Stimulated activated CD4-positive, alpha-beta T cell treated with anti-CD3 and anti-CD28 coated beads, TNF-alpha, amount 100 ng/mL, for 4 hours (primary cell): ENCODE results near the gene MRPL42.

ENCODE experiments used
- DNase-seq, 3 experiments: peaks; one replicate each; pipeline ENCODE4 v3.0.0-alpha.2; 2020; ENCODE audit warnings: low read depth in 3 of 3

Gene MRPL42

DNA sequence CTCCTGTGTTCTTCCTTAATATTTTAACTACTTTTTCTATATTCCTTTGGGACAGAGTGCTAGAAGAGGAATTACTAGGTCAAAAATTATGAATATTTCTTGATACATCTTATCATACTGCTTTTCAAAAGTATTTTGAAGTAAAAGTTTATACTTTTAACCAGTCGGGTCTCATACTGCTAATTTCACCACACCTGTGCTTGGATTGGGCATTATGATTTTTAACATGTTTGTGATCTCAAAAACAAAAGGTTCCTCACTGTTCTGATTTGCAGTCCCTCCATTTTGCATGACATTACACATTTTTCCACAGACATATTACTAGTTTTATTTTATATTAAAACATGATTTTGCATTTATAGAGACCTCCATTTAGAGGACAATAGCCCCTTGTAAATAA is 32.9 kb downstream of the MRPL42 start:
- no peak for DNase-seq

DNA sequence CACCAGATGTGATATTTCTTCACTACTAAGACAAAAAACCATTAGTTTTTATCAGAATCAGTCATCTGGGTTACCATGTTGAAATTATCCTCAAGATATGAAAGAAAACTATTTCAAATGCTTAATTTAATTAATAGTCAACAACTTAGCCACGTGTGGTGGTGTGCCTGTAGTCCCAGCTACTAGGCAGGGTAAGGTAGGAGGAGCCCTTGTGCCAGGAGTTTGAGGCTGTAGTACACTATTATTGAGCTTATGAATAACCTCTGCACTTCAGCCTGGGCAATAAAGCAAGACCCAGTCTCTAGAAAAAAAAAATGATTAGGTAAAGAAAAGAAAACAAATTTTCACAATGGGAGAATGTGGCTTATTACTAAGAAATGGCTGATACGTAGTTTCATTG is 33.4 kb downstream of the MRPL42 start:
- no peak for DNase-seq

- DNase-seq: peak; percentile 17 to 50 (median 28)
These were observed 35.7 kb downstream of the MRPL42 start for GRCh38 chr12:93502802-93503623.

DNA sequence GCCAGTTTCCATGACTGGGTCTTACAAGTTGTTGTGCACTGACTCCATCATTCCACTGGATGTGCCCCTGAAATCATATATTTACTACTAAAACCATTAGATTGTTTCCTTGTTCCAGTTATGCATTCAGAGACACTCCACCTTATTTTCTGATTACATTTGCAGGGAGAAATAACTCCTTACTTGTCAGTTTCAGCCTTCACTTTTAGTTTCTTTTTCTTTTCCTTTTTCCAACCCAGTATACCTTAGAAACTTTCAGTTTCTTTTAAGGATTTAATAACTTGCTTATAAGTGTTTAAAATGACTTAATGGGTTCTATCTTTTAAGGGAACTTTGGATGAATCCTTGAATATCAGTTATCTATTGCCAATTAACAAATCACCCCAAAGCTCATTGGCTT is 39.9 kb downstream of the MRPL42 start:
- no peak for DNase-seq

DNA sequence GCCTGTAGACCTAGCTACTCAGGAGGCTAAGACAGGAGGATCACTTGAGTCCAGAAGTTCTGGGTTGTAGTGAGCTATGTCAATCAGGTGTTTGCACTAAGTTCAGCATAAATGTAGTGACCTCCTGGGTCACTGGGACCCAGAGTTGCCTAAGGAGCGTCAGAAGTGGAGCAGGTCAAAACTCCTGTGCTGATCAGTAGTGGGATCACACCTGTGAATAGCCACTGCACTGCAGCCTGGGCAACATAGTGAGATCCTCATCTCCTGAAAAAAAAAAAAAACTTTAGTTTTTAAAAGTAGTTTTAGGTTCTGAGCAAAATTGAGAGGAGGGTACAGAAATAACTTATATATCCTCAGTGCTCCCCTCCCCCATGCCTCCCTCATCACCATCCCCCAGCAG is 42.2 kb downstream of the MRPL42 start:
- no peak for DNase-seq

GRCh38 chr12:93514853-93515252 is 47.5 kb downstream of the MRPL42 start:
- DNase-seq: no peak

GRCh38 chr12:93518725-93519124 is 51.4 kb downstream of the MRPL42 start:
- no peak for DNase-seq

- DNase-seq: no peak
These were observed 52.5 kb downstream of the MRPL42 start for GRCh38 chr12:93519859-93520258.

DNA sequence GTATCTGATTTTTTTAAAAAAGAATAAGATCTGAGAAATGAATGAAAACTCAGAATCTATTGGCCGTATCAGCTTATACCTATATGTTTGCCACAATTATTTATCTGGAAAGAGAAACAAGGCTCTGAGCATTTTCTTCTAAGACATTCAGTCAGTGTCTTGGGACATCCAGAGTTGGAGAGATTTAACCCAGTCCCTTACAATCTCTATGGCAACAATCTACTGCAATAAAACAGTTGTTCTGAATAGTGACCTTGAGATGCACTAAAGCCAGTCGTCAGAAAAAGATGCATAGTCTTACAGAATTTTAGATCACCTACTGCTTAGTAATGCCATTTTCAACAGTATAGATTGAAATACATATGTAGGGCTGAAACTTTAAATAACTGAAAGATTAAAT is 53.1 kb downstream of the MRPL42 start:
- no peak for DNase-seq

- DNase-seq: no peak
These were observed 54.1 kb downstream of the MRPL42 start for GRCh38 chr12:93521225-93522080.

- no peak for DNase-seq
These were observed 57.2 kb downstream of the MRPL42 start for GRCh38 chr12:93524386-93525133.

- no peak for DNase-seq
These were observed 59.6 kb downstream of the MRPL42 start for GRCh38 chr12:93526786-93527428.

- no peak for DNase-seq
These were observed 63.0 kb downstream of the MRPL42 start for GRCh38 chr12:93530358-93530757.

DNA sequence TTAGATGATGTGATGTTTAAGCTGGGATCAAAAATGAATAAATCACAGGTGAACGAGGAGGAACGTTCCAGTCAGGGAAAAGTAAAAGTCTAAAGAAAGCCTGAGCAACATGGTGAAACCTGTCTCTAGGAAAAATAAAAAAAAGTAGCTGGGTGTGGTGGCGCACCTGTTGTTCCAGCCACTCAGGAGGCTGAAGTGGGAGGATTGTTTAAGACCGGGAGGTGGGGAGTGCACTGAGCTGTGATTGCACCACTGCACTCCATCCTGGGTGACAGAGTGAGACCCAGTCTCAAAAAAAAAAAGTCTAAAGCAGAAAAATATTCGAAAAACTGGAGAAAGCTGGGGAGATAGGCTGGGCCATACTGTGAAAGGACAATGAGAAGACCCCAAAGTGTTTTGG is 66.0 kb downstream of the MRPL42 start:
- no peak for DNase-seq

GRCh38 chr12:93536111-93536765 is 68.9 kb downstream of the MRPL42 start:
- no peak for DNase-seq

GRCh38 chr12:93536766-93537488 is 69.6 kb downstream of the MRPL42 start:
- no peak for DNase-seq

- DNase-seq: no peak
These were observed 70.5 kb downstream of the MRPL42 start for GRCh38 chr12:93537769-93538168.

- DNase-seq: no peak
These were observed 72.5 kb downstream of the MRPL42 start for GRCh38 chr12:93539821-93540220.

DNA sequence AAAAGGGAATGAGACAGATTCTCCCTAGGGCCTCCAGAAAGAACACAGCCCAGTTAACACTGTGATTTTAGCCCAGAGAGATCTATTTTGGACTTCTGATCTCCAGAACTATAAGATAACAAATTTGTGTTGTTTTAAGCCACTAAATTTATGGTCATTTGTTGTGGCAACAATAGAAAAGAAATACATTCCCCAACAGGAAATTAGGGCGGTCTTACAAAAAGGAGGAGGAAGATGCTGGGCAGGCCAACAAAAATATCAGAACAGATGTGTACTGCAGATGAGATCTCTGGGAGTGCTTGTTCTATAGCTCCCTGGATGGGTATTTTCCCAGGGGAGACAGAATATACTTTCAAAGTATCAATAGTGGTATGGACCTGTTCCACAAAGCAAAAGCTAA is 73.2 kb downstream of the MRPL42 start:
- DNase-seq: no peak

- no peak for DNase-seq
These were observed 74.4 kb downstream of the MRPL42 start for GRCh38 chr12:93541578-93542225.
